Measurements from ENCODE around the gene SRCIN1. TPM values are rescaled to one million over a fixed set of nuclear protein-coding genes. Genes with fewer than 3 reads are reported as not detected.
"Not testable (repeated sequence)": the region's sequence is repeated elsewhere in the genome, so short reads cannot be mapped to it uniquely, and the experiment has no call there.

SRCIN1 gene
- total RNA-seq, 1 donor from 2014 or later: 0.25 TPM

DNA sequence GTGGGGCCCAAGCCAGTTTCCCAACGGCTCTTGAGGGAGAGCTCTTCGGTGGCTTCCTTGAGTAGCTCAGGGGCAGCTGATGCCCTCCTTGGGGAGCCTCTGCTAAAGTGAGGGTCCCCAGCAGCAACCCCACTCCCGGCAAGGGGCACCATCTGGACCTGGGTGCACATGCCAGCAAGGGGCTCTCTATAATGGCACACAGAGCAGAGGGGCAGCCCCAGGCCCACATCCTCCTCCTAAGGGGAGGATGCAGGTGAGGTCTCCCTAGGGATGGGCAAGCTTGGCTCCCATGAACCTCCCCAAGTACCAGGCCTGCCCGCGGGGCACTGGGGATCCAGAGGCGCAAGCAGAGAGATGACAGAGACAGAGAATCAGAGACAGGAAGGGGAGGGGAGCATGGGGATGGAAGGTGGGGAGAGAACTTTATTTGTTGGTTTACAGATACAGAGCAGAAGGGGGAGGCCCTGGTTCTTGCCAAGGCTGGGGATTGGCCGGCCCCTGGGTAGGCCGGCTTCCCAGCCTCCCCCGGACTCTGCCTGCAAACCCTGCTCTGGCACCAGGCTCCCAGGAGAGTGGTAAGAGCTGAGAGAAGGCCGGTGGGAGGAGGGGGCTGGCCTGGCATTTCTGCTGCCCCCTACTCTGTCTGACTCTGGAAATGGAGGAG is 61.4 kb downstream of the SRCIN1 start:
- DNase-seq (ENCODE audit: low read depth): no peak

DNA sequence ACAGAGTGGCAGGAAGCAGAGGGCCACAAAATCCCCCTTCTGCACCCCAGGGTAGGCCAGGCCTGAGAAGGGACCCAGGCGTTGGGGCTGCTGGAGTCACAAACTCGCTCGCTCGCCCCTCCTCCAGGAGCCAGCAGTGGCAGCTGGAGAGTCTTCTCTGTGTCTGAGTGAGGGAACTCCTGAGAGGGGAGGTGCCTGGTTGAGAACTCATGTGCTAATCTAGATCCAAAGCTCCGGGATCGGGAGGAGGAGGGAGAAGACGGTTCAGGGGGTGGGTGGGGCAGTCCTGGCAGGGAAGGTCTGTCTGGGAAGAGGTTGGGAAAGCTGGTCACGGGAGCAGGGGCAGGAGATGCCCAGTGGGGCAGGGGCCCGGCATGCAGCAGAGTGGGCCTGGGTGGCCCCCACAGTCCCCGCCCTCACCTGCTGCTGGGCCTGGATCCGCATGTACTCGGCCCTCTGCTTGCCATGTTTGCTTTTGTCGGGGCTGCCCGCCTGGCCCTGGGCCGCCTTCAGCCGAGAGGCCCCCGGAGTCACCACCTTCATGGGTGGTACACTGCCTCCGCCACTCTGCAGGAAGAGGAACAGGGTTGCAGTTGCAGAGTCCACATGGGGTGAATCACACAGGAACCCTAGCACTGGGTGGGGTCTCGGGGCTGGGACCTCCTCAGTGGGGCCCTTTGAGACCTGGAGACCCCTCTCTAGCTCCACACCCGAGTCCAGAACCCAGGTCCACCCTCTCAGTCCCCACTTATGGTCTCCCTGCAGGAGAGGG is 62.2 kb downstream of the SRCIN1 start:
- DNase-seq (ENCODE audit: low read depth): no peak

DNA sequence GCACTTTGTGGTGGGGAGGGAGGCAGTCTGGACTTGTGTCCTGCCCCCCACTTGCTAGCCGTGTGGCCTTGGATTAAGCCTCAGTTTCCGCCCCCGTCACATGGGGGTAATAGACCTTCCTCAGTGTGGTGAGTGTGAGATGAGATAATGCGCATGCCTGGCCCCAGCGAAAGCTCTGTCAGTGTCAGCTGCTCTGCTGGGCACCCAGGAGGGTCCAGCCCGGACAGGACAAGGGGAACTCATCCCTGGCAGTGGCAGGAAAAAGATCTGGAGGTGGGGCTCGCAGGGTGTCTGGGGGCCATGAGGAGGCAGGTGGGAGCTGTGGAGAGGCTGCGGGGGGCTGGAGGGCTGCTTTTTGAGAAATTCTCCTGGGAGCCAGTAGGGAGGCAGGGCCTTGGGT is 63.5 kb downstream of the SRCIN1 start:
- DNase-seq (ENCODE audit: low read depth): no peak

DNA sequence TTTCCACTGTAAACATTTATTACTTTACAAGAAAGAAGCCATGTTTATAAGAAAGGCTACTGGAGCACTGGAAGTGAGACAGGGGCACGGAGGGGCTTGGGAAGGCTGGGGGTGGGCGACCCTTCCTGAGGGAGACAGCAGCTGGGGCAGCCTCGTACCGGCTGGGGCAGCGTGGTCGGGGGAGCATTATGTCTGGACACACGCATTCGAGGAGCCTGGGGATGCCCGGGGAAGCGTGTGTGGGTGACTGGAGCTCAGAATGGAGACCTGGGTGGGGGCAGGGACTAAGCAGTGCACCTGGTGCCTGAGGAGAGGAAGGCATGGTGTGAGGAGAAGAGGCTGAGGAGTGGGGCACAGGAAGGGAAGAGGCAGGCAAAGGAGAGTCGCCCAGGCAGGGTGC is 64.5 kb downstream of the SRCIN1 start:
- no peak for DNase-seq (ENCODE audit: low read depth)

DNA sequence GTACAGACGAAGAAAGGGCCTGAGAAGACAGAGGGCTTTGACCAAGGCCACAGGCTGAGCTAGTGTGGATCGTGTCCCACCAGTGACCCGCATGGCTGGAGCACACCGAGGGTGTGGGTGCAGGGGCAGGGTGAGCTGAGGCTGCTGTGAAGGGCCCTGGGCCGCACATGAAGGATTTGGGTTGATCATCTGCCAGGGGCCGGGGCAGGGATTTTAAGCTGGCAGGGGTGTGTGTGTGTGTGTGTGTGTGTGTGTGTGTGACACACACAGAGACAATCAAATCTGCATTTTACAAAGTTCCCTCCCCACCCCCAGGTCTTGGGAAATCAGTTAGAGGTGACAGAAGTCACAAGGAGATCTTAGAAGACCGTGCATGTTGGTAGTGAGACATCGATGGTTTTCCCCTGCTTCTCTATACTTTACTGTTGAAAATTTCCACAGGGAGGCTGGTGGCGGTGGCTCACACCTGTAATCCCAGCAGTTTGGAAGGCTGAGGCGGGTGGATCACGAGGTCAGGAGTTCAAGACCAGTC is 65.2 kb downstream of the SRCIN1 start:
- no peak for DNase-seq (ENCODE audit: low read depth)

DNA sequence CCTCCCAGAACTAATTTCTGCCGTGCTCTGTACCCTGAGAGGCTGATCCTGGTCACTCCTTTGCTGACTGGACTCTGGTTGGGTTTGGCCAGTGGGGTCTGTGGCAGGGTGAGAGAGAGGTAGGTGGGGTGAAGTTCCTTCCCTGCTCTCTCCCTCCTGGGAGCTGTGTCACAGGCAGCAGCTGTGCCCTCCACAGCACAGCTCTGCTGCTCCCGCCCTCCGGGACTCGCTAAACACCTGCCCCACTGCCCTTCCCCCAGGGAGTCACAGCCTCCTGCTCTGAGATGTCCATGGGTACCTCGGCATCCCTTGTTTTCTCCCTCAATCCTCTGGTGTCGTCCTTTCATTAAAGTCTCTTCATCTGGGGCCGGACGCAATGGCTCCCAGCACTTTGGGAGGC is 66.4 kb downstream of the SRCIN1 start:
- no peak for DNase-seq (ENCODE audit: low read depth)

DNA sequence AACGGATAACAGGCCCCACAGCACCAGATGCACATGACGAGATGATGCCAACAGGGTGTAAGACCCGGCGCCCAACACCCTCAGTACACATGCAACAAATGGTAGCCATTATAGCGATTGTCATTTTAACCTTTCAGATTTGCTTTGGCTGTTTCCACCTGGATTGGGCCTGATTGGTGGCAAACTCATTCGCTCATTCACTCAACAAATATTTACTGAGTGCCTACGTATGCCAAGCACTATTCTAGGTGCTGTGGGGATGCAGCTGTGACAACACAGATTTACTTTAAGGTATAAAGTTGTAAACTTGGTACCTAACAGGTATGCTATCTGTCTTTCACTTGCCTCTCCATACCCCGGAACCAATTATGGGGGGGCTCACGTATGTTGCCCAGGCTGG is 66.8 kb downstream of the SRCIN1 start:
- DNase-seq (ENCODE audit: low read depth): no peak

DNA sequence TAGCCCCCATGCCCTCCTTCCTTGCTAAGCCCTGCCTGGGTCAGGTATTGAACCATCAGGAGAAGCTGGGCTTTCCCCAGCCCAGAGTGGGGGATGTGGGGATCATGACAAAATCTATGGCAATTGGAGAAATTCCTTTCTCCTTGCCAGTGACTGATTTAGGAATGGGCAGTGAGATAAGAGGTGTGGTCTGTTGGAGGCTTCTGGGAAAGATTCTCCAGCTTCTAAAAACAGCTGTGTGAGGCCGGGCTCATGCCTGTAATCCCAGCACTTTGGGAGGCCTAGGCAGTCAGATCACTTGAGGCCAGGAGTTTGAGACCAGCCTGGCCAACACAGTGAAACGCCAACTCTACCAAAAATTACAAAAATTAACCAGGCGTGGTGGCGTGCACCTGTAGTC is 69.1 kb downstream of the SRCIN1 start:
- DNase-seq (ENCODE audit: low read depth): no peak

DNA sequence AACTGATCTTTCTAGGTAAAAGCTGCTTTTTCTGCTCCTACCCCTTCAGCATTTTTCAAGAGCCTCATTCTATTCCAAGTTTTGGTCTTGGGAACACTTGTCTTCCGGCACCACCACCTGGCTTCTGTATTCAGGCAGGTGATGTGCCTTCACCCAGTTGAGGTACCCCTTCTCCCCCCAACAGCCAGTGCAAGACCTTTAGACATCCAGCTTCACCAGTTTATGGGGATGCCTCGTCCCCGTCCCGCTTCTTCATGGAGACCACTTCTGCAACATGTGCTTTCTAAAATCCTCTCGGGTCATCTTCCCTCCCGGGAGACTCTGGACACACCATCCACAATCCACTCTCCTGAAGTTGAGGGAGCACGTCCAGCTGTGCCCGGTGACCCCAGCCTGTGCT is 69.9 kb downstream of the SRCIN1 start:
- no peak for DNase-seq (ENCODE audit: low read depth)

DNA sequence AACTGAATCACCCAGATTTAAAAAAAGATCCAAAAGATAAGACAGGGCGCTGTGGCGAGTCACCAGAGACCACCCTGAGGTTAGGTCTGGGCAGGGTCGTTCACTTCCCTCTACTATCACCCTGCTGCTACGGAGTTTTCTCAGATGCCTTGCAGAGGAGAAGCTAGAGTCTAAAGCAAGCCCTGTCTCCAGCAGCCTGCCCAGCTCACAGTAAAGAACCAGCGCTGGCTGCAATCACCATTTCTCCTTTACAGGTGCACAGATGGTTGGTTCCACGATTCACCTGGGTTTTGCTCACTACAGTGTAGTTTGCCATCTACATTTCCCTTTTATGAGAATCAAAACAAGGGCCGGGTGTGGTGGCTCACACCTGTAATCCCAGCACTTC is 71.3 kb downstream of the SRCIN1 start:
- DNase-seq (ENCODE audit: low read depth): no peak

DNA sequence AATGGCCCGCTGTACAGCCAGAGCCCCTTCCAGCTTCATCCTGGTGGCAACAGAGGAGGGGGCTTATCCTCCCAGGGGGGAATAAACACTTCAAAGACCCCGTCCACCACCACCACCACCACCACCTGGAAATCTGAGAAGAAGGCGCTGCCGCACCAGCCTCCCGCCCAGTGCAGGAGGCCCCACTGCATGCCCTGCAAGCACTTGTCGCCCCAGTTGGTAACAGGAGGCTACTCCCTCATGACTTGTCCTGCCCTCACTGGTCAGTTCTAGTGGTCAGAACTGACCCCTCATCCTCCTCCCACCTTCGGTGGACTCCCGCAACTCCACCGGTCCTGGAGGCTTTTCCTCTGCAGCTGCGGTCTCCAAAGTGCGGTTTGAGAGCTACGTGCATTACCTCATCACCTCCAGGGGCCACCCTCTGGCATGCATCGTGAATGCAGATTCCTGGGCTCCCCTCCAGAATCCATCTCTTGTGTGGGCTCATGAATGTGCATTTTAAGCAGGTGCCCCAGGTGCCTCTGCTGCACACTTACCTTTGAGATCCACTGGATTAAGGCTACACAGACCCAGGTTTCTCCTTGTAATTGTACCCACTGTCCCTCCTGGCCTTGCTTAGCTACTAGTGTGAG is 71.8 kb downstream of the SRCIN1 start:
- DNase-seq (ENCODE audit: low read depth): no peak

DNA sequence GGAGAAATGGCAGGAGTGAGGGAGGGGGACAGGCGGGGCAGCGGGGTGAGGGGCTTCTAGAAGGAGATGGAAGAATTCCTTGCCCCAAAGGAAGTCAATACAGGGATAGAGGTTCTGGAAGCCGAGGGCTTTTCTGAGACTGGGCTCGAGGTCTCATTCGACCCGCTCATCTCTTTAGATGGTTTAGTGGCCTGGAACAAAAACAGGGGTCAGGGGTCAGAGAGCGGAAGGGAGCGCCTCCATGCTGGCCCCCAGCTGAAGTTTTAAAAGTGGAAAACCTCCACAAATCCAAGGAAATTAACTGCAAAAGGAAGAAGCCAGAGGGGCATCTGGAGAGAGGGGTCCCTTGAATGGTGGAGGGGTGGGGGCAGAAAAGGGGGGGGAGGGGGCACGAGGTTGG is 72.5 kb downstream of the SRCIN1 start:
- no peak for DNase-seq (ENCODE audit: low read depth)

DNA sequence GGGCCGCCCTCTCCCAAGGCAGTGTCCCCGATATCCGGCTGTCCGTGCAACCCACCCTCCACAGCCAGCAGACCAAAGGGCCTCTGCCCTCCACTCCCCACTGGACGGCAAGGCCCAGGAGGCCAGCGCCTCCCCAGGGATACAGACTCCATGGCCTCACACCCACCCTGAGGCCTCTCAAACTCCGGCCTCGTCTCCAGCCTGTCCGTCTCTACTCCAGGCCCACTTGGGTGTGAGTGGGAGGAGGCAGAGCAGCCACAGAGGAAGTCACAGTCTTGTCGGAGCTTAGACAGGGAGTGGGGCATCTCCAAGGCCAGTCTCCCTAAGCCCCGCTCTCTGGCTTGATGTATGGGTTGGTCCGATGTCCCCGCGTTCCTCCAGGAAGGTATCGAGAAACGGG is 73.3 kb downstream of the SRCIN1 start:
- DNase-seq (ENCODE audit: low read depth): no peak

DNA sequence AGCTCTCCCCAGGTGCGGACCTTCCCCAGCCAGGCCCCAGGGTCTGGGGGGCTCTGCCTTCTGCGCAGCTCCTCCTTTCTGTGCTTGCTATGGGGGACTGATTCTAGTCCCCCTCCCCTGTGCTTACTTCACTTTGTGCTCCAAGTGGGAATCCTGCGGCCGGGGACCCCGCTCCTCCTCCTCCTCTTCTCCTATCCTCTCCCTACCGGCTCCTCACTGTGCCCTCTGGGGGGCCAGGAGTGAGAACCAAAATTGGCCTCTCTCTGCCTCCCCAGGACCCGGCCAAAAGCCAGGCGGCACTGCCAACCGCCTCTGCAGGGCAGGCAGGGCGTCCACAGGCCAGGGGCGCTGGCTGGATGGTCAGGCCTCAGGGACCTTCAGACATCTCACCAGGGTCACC is 74.0 kb downstream of the SRCIN1 start:
- DNase-seq (ENCODE audit: low read depth): not testable (repeated sequence)

DNA sequence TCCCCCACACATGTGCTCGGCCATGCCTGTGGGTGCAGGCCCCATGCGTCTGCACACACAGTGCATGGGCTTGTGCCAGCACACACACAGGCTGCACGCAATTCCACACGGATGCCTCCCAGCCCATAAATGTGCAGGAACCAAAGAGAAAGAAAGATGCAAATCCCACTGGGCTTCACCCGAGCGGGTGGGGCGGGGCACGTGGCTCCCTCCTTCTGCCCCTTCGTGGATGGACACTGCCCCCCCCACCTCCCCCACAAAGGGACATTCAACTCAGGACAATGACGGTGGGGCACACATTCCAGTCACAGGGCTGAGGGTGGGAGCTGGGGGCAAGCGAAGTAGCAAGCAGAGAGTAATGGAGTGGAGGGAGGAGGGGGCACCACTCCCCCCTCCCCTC is 74.9 kb downstream of the SRCIN1 start:
- DNase-seq (ENCODE audit: low read depth): not testable (repeated sequence)

DNA sequence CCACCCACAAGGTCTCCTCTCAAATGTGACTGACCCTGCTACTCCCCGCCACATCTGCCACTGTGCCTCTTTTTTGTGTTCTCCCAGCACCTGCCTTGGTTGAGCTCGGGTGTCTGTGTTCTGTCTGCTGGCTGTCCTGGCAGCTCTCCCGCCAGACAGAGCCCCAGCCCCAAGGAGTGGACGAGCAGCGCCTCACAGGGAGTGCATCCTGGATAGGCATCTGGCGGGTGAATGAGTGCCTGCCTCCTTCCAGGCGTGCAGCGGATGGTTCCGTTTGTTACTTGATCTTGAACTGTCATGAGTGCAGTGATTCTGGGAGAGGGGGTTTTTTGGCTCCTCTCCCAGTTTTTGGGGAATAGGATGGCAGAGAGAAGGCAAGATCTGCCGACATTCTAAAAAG is 77.6 kb downstream of the SRCIN1 start:
- not testable (repeated sequence) for DNase-seq (ENCODE audit: low read depth)

DNA sequence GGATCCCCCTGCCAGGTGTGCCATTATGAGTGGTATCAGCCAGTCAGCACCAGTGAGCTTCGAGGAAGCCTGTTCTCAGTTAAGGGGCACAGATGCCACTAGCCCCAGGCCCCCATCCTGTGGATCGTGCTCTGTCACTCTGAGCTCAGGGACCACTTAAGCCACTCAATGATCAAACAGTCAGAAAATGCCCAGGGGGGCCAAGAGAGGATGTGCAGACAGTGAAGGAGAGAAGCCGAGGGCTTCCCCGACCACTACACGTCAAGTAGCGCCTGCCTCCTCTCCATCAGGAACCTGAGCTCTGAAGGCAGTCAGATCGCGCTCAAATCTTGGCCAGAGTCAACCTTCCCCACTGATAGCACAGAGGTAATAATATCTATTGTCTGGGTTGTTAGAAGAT is 79.2 kb downstream of the SRCIN1 start:
- DNase-seq (ENCODE audit: low read depth): not testable (repeated sequence)

DNA sequence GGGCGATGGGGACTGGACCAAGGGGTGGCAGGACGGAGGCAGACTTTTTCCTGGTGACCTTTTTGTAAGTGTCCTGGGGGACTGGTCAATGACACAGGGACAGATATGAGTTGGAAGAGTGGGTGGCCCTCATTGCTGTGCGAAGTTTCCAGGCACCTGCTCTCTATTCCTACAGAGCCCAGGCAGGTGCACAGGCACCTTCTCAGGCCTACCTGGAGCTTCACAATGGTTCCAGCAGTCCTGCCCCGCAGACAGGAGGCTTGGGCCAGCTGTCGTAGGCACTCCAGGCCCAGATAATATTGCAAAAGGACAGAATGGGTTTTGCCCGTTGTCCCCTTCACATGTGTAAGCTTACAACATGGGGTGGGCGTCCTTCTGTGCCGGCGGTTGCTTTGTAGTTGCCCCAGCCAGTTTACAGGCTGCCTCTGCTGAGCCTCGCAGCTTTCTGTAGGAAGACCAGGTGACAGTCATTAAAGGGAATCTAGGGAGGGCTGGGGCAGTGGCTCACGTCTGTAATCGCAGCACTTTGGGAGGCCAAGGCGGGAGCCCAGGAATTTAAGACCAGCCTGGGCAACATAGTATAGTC is 93.2 kb downstream of the SRCIN1 start:
- DNase-seq (ENCODE audit: low read depth): no peak

DNA sequence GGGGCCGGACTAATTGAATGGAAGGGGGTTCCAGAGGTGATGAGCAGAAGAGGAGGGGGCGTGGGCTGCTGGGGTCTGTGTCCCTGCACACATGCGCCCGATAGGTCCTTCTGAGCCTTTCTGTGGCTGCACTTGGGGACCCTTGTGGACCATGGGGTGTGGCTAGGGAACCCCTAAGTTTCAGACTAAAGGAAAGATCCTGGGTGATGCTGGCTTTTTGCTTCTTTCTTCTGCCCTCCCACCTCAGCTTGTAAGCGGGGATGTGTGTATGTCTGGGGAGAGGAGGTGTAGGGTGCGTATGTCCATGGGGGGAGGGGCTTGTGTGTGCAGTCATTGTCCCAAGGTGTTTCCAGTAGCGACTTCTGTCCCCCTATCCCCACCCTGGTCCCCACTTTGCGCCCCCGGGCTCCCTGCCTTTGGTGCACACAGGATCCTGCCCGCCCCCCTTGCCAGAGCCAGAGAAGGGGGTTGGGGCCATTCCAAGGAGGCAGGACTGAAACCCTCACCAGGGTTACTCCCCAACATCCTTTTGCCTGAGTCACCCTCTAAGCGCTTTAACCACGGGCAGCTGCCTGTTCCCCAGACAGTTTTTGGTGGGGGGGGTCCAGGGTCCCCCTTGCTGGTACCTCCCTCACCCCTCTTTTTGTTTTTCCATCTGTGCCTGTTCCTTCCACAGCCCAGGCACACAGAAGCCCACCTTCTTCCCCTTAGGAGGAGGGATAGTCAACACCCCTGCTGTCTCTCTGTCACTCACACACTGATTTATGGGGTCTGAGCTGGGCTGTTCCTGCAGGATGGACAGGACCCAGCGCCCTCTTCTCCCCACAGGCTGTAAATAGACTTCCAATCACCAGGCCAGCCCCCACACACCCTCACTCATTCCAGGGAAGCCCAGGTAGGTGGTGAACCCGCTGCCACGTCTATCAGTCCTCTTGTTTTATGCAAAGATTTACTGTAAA is 94.3 kb downstream of the SRCIN1 start:
- DNase-seq (ENCODE audit: low read depth): peak; percentile 26

DNA sequence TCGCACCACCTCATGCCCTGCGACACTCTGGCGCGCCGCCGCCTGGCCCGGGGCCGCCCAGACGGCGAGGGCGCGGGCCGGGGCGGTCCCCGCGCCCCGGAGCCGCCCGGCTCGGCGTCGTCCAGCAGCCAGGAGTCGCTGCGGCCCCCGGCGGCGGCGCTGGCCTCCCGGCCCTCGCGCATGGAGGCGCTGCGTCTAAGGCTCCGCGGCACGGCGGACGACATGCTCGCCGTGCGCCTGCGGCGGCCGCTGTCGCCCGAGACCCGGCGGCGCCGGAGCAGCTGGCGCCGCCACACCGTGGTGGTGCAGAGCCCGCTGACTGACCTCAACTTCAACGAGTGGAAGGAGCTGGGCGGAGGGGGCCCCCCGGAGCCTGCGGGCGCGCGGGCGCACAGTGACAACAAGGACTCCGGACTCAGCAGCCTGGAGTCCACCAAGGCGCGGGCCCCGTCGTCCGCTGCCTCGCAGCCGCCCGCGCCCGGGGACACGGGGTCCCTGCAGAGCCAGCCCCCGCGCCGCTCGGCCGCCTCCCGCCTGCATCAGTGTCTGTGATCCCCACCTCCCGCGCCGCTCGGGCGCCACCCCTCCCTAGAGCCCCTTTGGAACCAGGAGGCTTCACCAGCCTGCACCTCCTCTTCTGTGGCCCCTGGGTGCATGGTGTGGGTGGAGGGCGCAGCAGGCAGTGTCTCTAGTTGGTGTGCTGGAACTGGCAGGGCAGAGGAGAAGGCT is 95.2 kb downstream of the SRCIN1 start:
- DNase-seq (ENCODE audit: low read depth): no peak
